Uterus (tissue), 2 donors: ENCODE measurements around the gene CENPF.
"Not testable (repeated sequence)": the region's sequence is repeated elsewhere in the genome, so short reads cannot be mapped to it uniquely, and the experiment has no call there.

Experiments used
- POLR2A ChIP-seq, 2 donors: fragments of 450-650 bp; IDR thresholded peaks; one replicate each; pipeline ENCODE4 v1.6.1; 2016; ENCODE audit warnings: antibody characterized with exemption in 2 of 2, mild to moderate bottlenecking in 1 of 2, moderate library complexity in 1 of 2
- TF ChIP-seq, protein P1 (sequence below), 4 experiments: fragments of 200-600 bp in 2 of 4; fragments of 450-650 bp in 2 of 4; sonication (generic) in 2 of 4; IDR thresholded peaks; one replicate each; pipeline ENCODE4 v1.5.1; 2016 to 2019; ENCODE audit warnings: antibody characterized with exemption in 4 of 4, mild to moderate bottlenecking in 2 of 4, moderate library complexity in 1 of 4

DNA sequence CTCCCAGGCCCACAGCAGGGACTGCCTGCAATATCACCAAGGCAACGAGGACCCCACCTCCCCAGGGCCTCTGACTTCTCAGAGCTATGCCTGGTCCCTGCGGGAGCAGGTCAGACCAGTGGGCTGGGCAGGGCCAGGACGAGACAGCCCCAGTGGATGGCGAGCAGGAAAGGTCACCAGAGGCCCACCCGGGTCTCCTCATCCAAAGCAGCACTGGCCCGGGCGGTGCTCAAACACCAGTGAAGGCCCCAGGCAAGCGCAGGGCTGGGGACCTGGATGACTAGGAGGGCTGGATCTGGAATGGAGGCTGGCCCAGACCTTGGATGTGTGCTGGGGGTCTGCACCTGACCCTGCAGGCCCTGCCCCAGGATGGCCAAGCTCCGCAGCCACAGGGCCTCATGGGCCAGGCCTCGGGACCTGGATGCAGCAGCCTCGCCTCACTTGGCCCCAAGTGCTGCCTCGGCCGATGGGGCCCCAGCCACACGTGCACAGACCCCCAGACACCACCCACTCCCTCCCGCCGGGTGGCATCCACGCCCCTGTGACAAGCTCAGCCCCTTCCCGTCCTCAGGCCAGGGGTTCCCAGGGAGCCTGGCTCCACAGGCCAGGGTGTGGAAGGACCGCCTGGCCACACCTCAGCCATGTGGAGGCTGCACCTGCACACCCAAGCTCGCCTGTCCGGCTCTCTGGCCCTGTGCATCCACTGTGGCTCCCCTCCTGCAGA lies 4.7 kb downstream of the CENPF start:
- TF ChIP-seq, protein P1, sequence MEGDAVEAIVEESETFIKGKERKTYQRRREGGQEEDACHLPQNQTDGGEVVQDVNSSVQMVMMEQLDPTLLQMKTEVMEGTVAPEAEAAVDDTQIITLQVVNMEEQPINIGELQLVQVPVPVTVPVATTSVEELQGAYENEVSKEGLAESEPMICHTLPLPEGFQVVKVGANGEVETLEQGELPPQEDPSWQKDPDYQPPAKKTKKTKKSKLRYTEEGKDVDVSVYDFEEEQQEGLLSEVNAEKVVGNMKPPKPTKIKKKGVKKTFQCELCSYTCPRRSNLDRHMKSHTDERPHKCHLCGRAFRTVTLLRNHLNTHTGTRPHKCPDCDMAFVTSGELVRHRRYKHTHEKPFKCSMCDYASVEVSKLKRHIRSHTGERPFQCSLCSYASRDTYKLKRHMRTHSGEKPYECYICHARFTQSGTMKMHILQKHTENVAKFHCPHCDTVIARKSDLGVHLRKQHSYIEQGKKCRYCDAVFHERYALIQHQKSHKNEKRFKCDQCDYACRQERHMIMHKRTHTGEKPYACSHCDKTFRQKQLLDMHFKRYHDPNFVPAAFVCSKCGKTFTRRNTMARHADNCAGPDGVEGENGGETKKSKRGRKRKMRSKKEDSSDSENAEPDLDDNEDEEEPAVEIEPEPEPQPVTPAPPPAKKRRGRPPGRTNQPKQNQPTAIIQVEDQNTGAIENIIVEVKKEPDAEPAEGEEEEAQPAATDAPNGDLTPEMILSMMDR (IDR thresholded peaks at IDR 0.05): not testable (repeated sequence)
- not testable (repeated sequence) for TF ChIP-seq POLR2A (IDR thresholded peaks at IDR 0.05)
